Kidney epithelial cell (primary cell): ENCODE data around the gene ALDOC. TPM values are rescaled to one million over a fixed set of nuclear protein-coding genes. Genes with fewer than 3 reads are reported as not detected.
A peak's percentile ranks its signal among the peaks of the same experiment; 100 is the strongest.
"Not testable (repeated sequence)": the region's sequence is repeated elsewhere in the genome, so short reads cannot be mapped to it uniquely, and the experiment has no call there.

Source experiments
- DNase-seq: peaks from one replicate; pipeline ENCODE4 v3.0.0-alpha.2; 2010; ENCODE audit warnings: low read depth
- H3K27me3 ChIP-seq: 2 replicates; pipeline ENCODE4 v1.6.0; 2011; ENCODE audit warnings: low read length; ENCODE audit not compliant: control insufficient read depth, insufficient read depth
- H3K36me3 ChIP-seq: 2 replicates; pipeline ENCODE4 v1.5.1; 2011; ENCODE audit warnings: low read length; ENCODE audit not compliant: control insufficient read depth, insufficient read depth
- H3K4me3 ChIP-seq: 2 replicates; pipeline ENCODE4 v1.5.1; 2011; ENCODE audit warnings: low read depth, mild to moderate bottlenecking, control low read depth, low read length
- total RNA-seq: library from RNA; depleted of rRNA; stranded (reverse); fragments of >200 nt; gene quantifications from 2 replicates; pipeline ENCODE4 v1.2.3, GENCODE V29; 2015
- TF ChIP-seq, protein P1 (sequence below): IDR thresholded peaks from 2 replicates; pipeline ENCODE4 v1.5.1; 2011; ENCODE audit warnings: mild to moderate bottlenecking, moderate library complexity, low read length, control low read depth, inconsistent platforms; ENCODE audit not compliant: insufficient read depth, poor library complexity, severe bottlenecking

The ALDOC gene
- total RNA-seq, 1 donor from 2014 or later = 20.8 TPM

DNA sequence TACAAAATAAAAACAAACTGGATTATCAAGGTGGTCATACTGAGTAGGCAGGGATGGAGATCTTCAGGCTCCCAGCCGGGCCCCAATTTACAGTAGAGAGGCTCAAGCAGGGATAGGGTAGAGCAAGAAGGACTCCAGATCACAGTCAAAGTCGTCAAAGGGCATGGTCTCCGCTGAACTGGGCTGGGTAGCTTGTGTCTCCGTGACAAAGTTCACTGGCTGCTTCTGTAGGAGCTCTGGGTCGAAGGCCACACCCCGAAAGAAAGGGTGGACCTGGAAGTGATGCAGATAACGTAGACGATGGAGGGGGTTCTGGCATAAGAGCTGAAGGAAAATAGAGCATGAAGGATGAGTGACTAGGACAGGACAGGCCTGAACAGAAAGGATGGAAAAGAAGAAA is 33.7 kb upstream of the ALDOC start:
- no peak for DNase-seq

DNA sequence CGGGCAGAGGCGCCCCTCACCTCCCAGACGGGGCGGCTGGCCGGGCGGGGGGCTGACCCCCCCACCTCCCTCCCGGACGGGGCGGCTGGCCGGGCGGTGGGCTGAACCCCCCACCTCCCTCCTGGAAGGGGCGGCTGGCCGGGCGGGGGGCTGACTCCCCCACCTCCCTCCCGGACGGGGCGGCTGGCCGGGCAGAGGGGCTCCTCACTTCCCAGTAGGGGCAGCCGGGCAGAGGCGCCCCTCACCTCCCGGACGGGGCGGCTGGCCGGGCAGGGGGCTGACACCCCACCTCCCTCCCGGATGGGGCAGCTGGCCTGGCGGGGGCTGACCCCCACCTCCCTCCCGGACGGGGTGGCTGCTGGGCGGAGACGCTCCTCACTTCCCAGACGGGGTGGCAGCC is 27.3 kb upstream of the ALDOC start:
- not testable (repeated sequence) for H3K27me3 ChIP-seq, H3K4me3 ChIP-seq, DNase-seq, H3K36me3 ChIP-seq

More for the DNA sequence above, 33.7 kb upstream of the ALDOC start:
- TF ChIP-seq, protein P1, sequence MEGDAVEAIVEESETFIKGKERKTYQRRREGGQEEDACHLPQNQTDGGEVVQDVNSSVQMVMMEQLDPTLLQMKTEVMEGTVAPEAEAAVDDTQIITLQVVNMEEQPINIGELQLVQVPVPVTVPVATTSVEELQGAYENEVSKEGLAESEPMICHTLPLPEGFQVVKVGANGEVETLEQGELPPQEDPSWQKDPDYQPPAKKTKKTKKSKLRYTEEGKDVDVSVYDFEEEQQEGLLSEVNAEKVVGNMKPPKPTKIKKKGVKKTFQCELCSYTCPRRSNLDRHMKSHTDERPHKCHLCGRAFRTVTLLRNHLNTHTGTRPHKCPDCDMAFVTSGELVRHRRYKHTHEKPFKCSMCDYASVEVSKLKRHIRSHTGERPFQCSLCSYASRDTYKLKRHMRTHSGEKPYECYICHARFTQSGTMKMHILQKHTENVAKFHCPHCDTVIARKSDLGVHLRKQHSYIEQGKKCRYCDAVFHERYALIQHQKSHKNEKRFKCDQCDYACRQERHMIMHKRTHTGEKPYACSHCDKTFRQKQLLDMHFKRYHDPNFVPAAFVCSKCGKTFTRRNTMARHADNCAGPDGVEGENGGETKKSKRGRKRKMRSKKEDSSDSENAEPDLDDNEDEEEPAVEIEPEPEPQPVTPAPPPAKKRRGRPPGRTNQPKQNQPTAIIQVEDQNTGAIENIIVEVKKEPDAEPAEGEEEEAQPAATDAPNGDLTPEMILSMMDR = no peak
- no peaks in the 10 kb centered on the region for H3K27me3 ChIP-seq
- H3K36me3 ChIP-seq = peaks cover 1% of the 10 kb centered on the region
- no peak overlapping the region for H3K4me3 ChIP-seq

DNA sequence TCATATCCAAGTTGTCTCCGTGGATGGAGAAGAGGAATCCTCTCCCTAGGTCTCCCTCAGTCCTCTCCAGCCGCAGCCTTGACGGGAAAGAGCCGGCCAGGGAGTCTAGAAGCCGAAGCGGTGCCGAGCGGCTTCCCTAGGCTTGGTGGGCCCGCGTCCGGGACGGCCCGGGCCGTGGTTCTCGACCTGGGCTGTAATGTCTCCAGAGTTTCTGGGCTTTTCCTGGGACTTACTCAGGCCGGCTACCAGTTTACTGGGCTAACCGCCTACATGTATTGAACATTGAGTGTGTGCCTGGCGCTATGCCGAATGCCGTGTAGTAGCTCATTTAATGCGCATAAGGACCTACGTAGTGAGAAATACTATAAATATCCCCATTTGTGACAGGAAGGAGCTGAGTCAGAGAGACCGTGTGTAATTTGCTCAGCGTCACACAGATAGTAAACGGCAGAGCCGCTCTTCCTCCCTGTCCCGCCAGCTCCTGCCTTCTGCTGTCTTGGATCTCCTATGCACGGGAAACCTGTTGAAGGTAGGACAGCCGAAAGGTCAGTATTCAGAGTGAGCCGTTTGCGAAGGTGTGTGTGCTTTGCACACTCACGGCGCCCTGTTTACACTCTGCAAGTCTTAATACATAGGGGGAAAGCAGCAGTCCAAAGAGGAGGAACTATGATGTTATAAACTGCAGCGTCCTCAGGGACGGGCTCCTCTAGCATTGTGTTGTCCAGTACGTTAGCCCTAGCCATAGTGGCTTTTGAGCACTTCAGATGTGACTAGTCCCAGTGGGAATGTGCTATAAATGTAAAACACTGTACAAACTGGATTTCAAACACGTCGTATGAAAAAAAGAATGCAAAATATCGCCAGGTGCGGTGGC is 22.9 kb upstream of the ALDOC start:
- H3K4me3 ChIP-seq = peak overlapping the region; percentile 69
- no peaks in the 10 kb centered on the region for H3K36me3 ChIP-seq
- H3K27me3 ChIP-seq = no peaks in the 10 kb centered on the region
- DNase-seq = no peak
- TF ChIP-seq, protein P1 = no peak

DNA sequence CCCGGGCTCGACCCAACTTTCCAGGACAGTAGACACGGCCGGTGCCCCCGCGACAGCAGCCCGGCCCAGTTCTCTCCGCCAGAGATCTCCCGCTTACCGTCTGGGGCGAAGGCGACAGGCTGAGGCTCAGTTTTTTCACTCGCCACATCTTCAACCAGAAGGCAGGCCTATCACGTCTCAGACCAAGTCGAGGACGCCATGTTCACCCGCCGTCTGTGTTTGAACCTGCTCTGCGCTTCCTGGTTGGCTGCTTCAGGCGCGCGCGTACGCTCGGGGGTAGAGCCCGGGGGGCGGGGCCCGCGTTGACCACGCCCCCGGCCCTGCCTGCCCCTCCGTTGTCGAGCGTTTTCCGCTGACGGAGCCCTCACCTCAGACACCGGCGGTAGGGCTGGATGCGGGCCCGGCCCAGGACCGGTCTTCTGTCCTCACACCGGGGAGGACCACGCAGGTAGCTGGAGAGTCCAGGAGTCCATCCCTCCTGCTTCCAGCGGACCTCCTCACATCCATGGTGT is 22.2 kb upstream of the ALDOC start, which contains the start of gene SPAG5:
TSS of gene SPAG5 (minus strand) at position 227 of the 512 bp plus-strand sequence. CDS start at position 148, 79 bp downstream.
- H3K4me3 ChIP-seq = peak within 1 kb of the TSS; percentile 69
- no peaks in the 10 kb centered on the region for H3K36me3 ChIP-seq
- TF ChIP-seq, protein P1 = no peak
- peak; percentile 70 for DNase-seq
- H3K27me3 ChIP-seq = no peaks in the 10 kb centered on the region

DNA sequence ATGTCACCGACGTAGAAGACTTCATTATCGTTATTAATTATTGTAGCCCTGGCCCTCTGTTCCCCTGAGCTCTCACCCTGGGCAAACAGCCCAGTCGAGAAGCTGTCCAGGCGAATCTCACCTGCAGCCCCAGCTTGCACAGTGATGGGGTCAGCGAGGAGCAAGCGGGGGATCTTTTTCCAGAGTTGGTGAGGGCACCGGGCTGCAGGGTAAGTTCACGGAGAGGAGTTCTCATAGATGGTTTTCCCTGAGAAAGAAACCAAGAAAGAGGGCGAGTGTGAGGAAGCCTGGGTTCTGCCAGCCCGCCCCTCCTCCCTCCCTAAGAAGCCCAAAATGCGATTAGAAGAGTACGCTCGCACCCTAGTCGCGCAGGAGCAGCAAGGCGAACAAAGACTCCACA is 21.7 kb upstream of the ALDOC start:
- Histone ChIP-seq H3K4me3 (peak overlapping the region; percentile 69), H3K36me3 (no peaks in the 10 kb centered on the region), H3K27me3 (no peaks in the 10 kb centered on the region)
- no peak for DNase-seq
- TF ChIP-seq, protein P1 = no peak

DNA sequence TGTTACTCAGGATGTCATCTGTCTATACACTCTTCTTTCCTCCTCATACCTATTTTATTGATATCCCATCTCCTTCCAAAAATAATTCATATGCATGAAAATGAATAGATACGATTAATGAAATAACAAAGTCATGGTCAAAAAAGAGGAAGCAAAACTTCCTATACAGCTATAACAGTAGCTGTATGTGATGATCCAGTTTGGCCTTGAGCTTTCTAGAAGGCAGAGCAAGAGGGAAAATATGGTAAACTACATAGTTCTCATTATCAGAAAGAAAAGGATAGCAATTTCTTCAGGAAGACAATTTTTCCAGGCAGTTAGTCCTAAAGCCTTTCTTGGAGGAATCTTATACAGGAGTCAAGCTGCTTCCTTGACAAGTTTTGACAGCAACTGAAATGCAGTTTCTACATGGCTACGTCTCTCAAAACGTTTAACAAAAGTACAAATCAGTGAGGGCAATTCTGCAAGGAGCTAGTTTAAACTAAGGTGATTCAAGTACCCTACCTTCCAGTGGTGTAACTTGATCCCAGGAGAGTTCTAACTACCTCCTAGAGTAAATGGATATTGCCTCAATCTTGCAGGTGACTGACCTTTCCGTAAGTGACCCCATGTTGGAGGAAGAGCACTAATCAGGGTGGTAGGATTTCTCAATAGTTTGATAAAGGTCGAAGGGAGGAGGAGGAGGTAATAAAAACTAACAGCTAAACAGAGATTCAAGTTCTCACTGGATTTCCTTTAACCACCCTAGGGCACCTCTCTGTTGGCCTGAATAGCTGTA is 21.1 kb upstream of the ALDOC start:
- TF ChIP-seq, protein P1 = no peak
- H3K36me3 ChIP-seq = no peaks in the 10 kb centered on the region
- H3K27me3 ChIP-seq = no peaks in the 10 kb centered on the region
- peak overlapping the region; percentile 69 for H3K4me3 ChIP-seq
- no peak for DNase-seq
